ENCODE data around the gene EXOSC7.

- TF ChIP-seq SUZ12 (IDR thresholded peaks at IDR 0.05; ENCODE audit: extremely low read depth, insufficient read depth, insufficient read length) (no peak), ZNF274 (IDR thresholded peaks at IDR 0.05; ENCODE audit: low read depth, low read length) (no peak)
Measured at GRCh38 chr3:44948239-44948638, 27.8 kb upstream of the EXOSC7 start.
